GM12864 (cell line): Measurements from ENCODE around the gene SLC22A13.

Experiments
- DNase-seq: peaks from one replicate; pipeline ENCODE4 v3.0.0-alpha.2; 2011; ENCODE audit warnings: low read depth
- H3K4me3 ChIP-seq: 2 replicates; pipeline ENCODE4 v1.5.1; 2011; ENCODE audit warnings: mild to moderate bottlenecking, low read depth, low read length, control low read depth
- CTCF ChIP-seq: IDR thresholded peaks from 2 replicates; pipeline ENCODE4 v1.5.1; 2011; ENCODE audit warnings: low read depth, mild to moderate bottlenecking, moderate library complexity, low read length, control low read depth, inconsistent platforms; ENCODE audit errors: missing control alignments

SLC22A13 gene

GRCh38 chr3:38313263-38313662 lies 47.7 kb downstream of the SLC22A13 start:
- H3K4me3 ChIP-seq = no peak overlapping the region
- no peak for DNase-seq
- TF ChIP-seq CTCF = no peak

GRCh38 chr3:38313695-38314094 lies 48.1 kb downstream of the SLC22A13 start:
- TF ChIP-seq CTCF = no peak
- H3K4me3 ChIP-seq = no peak overlapping the region
- no peak for DNase-seq

- DNase-seq = no peak
- H3K4me3 ChIP-seq = no peak overlapping the region
- TF ChIP-seq CTCF = no peak
Measured at GRCh38 chr3:38314112-38314763, 48.6 kb downstream of the SLC22A13 start.

GRCh38 chr3:38314764-38315487 lies 49.3 kb downstream of the SLC22A13 start:
- no peak overlapping the region for H3K4me3 ChIP-seq
- no peak for TF ChIP-seq CTCF
- DNase-seq = no peak

GRCh38 chr3:38315488-38316230 lies 50.0 kb downstream of the SLC22A13 start:
- DNase-seq = no peak
- TF ChIP-seq CTCF = no peak
- H3K4me3 ChIP-seq = no peak overlapping the region

- TF ChIP-seq CTCF = no peak
- no peak overlapping the region for H3K4me3 ChIP-seq
- no peak for DNase-seq
Measured at GRCh38 chr3:38316356-38317191, 51.0 kb downstream of the SLC22A13 start.
